H1 (cell line): Measurements from ENCODE around the gene ZNF639. TPM values are rescaled to one million over a fixed set of nuclear protein-coding genes. Genes with fewer than 3 reads are reported as not detected.
A peak's percentile ranks its signal among the peaks of the same experiment; 100 is the strongest.

Source experiments
- CTCF ChIA-PET: fragments of 300-600 bp; sonication (Branson Sonifier 250); formaldehyde crosslinking; loops from one replicate; lab custom pipeline; 2021; ENCODE audit not compliant: partially characterized antibody; lab: Charles Lee
- POLR2A ChIA-PET: fragments of 300-600 bp; sonication (Branson Sonifier 250); formaldehyde crosslinking; loops from one replicate; lab custom pipeline; 2021; ENCODE audit warnings: inconsistent platforms; ENCODE audit not compliant: partially characterized antibody; lab: Charles Lee
- DNase-seq, 2 experiments: peaks; one replicate each; pipeline versions ENCODE4 v3.0.0 to v3.0.0-alpha.2; 2010 to 2022; ENCODE audit warnings: low spot score in 2 of 2, low read depth in 1 of 2, mixed read lengths in 1 of 2
- FAIRE-seq: peaks from 2 replicates; lab custom pipeline; 2011; peaks lifted over from hg19 to GRCh38; lab: Jason Lieb, UNC
- H2AFZ ChIP-seq: 2 replicates; pipeline ENCODE4 v1.8.1; 2012; ENCODE audit warnings: low read length, inconsistent platforms
- H2AK5ac ChIP-seq: 2 replicates; pipeline ENCODE4 v1.6.1; 2013; ENCODE audit warnings: low read depth, low read length
- H2BK120ac ChIP-seq: replicated peaks from 2 replicates; pipeline ENCODE3; 2013; ENCODE audit warnings: low read depth, low read length, inconsistent platforms
- H2BK12ac ChIP-seq: 2 replicates; pipeline ENCODE4 v1.6.1; 2013; ENCODE audit warnings: low read depth, low read length
- H2BK15ac ChIP-seq: 2 replicates; pipeline ENCODE4 v1.6.1; 2013; ENCODE audit warnings: low read length
- H2BK20ac ChIP-seq: 2 replicates; pipeline ENCODE4 v1.6.1; 2013; ENCODE audit warnings: low read length
- H2BK5ac ChIP-seq: 2 replicates; pipeline ENCODE4 v1.6.1; 2013; ENCODE audit warnings: low read depth, low read length
- H3K14ac ChIP-seq: 2 replicates; pipeline ENCODE4 v1.6.1; 2013; ENCODE audit warnings: inconsistent platforms; ENCODE audit not compliant: insufficient read length
- H3K18ac ChIP-seq: 2 replicates; pipeline ENCODE4 v1.6.1; 2013; ENCODE audit warnings: low read length; ENCODE audit errors: extremely low read depth
- H3K23ac ChIP-seq: 2 replicates; pipeline ENCODE4 v1.6.1; 2013; ENCODE audit warnings: inconsistent platforms; ENCODE audit not compliant: insufficient read length
- H3K23me2 ChIP-seq: 2 replicates; pipeline ENCODE4 v1.6.1; 2013; ENCODE audit warnings: low read depth, low read length
- H3K27ac ChIP-seq: 2 replicates; pipeline ENCODE4 v1.6.1; 2011; ENCODE audit warnings: low read depth, low read length, inconsistent platforms
- H3K27me3 ChIP-seq, 4 experiments: replicated peaks in 1 of 4; 1 replicate in 1 of 4; 2 replicates in 3 of 4; pipeline versions ENCODE4 v1.6.1 to v1.8.1; 2011 to 2013; ENCODE audit warnings: low read length in 3 of 4, mild to moderate bottlenecking in 3 of 4, inconsistent platforms in 2 of 4, mixed read lengths in 2 of 4, moderate library complexity in 1 of 4; ENCODE audit not compliant: control insufficient read depth in 3 of 4, insufficient read depth in 3 of 4; ENCODE audit errors: extremely low read depth in 1 of 4
- H3K36me3 ChIP-seq, 4 experiments: 2 replicates each; pipeline versions ENCODE4 v1.6.1 to v1.8.1; 2011 to 2013; ENCODE audit warnings: mild to moderate bottlenecking in 4 of 4, low read length in 3 of 4, moderate library complexity in 2 of 4, control low read depth in 1 of 4, inconsistent platforms in 1 of 4; ENCODE audit not compliant: insufficient read depth in 4 of 4, control insufficient read depth in 2 of 4
- H3K4ac ChIP-seq: replicated peaks from 2 replicates; pipeline ENCODE3; 2013; ENCODE audit warnings: low read length, low read depth, mixed read lengths, inconsistent platforms; ENCODE audit not compliant: insufficient read length
- H3K4me1 ChIP-seq, 4 experiments: replicated peaks in 1 of 4; 1 replicate in 1 of 4; 2 replicates in 3 of 4; pipeline versions ENCODE4 v1.6.1 to v1.8.1; 2011 to 2013; ENCODE audit warnings: low read length in 3 of 4, inconsistent platforms in 2 of 4, mixed read lengths in 1 of 4; ENCODE audit not compliant: insufficient read depth in 4 of 4, control insufficient read depth in 3 of 4
- H3K4me2 ChIP-seq, 2 experiments: 2 replicates each; pipeline versions ENCODE4 v1.6.1 to v1.8.1; 2011 to 2013; ENCODE audit warnings: low read depth in 2 of 2, low read length in 2 of 2, control low read depth in 1 of 2, inconsistent platforms in 1 of 2, mild to moderate bottlenecking in 1 of 2; ENCODE audit not compliant: insufficient read depth in 1 of 2
- H3K4me3 ChIP-seq, 4 experiments: fragments of 200-600, 300-600 bp in 1 of 4; sonication (generic), shearing (Covaris generic), sonication (Bioruptor Twin) in 1 of 4; 2 replicates each; pipeline versions ENCODE4 v1.5.1 to v1.8.1; 2011 to 2016; ENCODE audit warnings: low read length in 4 of 4, low read depth in 3 of 4, control low read depth in 2 of 4, inconsistent platforms in 2 of 4, mild to moderate bottlenecking in 2 of 4, mixed read lengths in 1 of 4, moderate library complexity in 1 of 4; ENCODE audit not compliant: insufficient read depth in 2 of 4; ENCODE audit errors: extremely low read depth in 1 of 4
- H3K56ac ChIP-seq: replicated peaks from 2 replicates; pipeline ENCODE3; 2013; ENCODE audit warnings: low read depth, mild to moderate bottlenecking, mixed read lengths, low read length, inconsistent platforms; ENCODE audit not compliant: insufficient read length
- H3K79me1 ChIP-seq: 2 replicates; pipeline ENCODE4 v1.6.1; 2013; ENCODE audit warnings: low read depth, low read length, control low read depth
- H3K79me2 ChIP-seq, 2 experiments: 2 replicates each; pipeline versions ENCODE4 v1.6.1 to v1.8.1; 2012 to 2013; ENCODE audit warnings: low read length in 2 of 2, mild to moderate bottlenecking in 2 of 2, inconsistent platforms in 1 of 2; ENCODE audit not compliant: insufficient read depth in 2 of 2, control insufficient read depth in 1 of 2
- H3K9ac ChIP-seq, 4 experiments: replicated peaks in 1 of 4; 1 replicate in 1 of 4; 2 replicates in 3 of 4; pipeline versions ENCODE4 v1.6.1 to v1.8.1; 2011 to 2013; ENCODE audit warnings: low read depth in 3 of 4, low read length in 3 of 4, control low read depth in 2 of 4, mild to moderate bottlenecking in 2 of 4, moderate library complexity in 2 of 4, inconsistent platforms in 1 of 4; ENCODE audit errors: extremely low read depth in 1 of 4
- H3K9me3 ChIP-seq, 2 experiments: 2 replicates each; pipeline versions ENCODE4 v1.6.1 to v1.8.1; 2012 to 2013; ENCODE audit warnings: mild to moderate bottlenecking in 2 of 2, moderate library complexity in 2 of 2, control low read depth in 1 of 2, inconsistent platforms in 1 of 2, low read depth in 1 of 2, low read length in 1 of 2, mixed read lengths in 1 of 2; ENCODE audit not compliant: insufficient read depth in 2 of 2
- H4K20me1 ChIP-seq, 2 experiments: replicated peaks in 1 of 2; 2 replicates each; pipeline versions ENCODE3 to v1.8.1; 2011 to 2013; ENCODE audit warnings: inconsistent platforms in 2 of 2, low read length in 2 of 2, mild to moderate bottlenecking in 1 of 2; ENCODE audit not compliant: insufficient read depth in 2 of 2, control insufficient read depth in 1 of 2
- H4K5ac ChIP-seq: 2 replicates; pipeline ENCODE4 v1.6.1; 2013; ENCODE audit warnings: low read length, low read depth, mixed read lengths, inconsistent platforms; ENCODE audit not compliant: insufficient read length
- H4K8ac ChIP-seq: 2 replicates; pipeline ENCODE4 v1.8.0; 2013; ENCODE audit warnings: mild to moderate bottlenecking, moderate library complexity, low read length, inconsistent platforms; ENCODE audit not compliant: insufficient read depth; ENCODE audit errors: extremely low read depth
- H4K91ac ChIP-seq: replicated peaks from 2 replicates; pipeline ENCODE3; 2013; ENCODE audit warnings: low read length, mixed read lengths, inconsistent platforms; ENCODE audit not compliant: insufficient read length
- CHD2 ChIP-seq: IDR thresholded peaks from 2 replicates; pipeline ENCODE4 v1.6.1; 2012; ENCODE audit warnings: low read length, improper control_type of control experiment
- EZH2 ChIP-seq: fragments of 200-600 bp; sonication (generic); IDR thresholded peaks from 2 replicates; pipeline ENCODE4 v1.7.1; 2012; ENCODE audit warnings: low read depth, mild to moderate bottlenecking, moderate library complexity, low read length, inconsistent platforms; ENCODE audit not compliant: severe bottlenecking
- GTF2F1 ChIP-seq: IDR thresholded peaks from 2 replicates; pipeline ENCODE4 v1.6.1; 2012; ENCODE audit warnings: low read depth, low read length, improper control_type of control experiment, borderline replicate concordance
- HDAC2 ChIP-seq, 2 experiments: fragments of 300-600 bp in 1 of 2; sonication (generic) in 1 of 2; IDR thresholded peaks; 2 replicates each; pipeline ENCODE4 v1.6.1; 2011 to 2012; ENCODE audit warnings: low read depth in 2 of 2, low read length in 2 of 2, mild to moderate bottlenecking in 2 of 2, moderate library complexity in 2 of 2, borderline replicate concordance in 1 of 2, inconsistent platforms in 1 of 2
- JUND ChIP-seq: IDR thresholded peaks from 2 replicates; pipeline ENCODE4 v1.6.1; 2011; ENCODE audit warnings: mild to moderate bottlenecking, improper control_type of control experiment, low read length
- KDM1A ChIP-seq: fragments of 200-600, 300-600 bp; sonication (generic); IDR thresholded peaks from 2 replicates; pipeline ENCODE4 v1.7.1; 2016; ENCODE audit warnings: mild to moderate bottlenecking, low read length, borderline replicate concordance
- RNF2 ChIP-seq: fragments of 200-900, 300-1000 bp; sonication (generic); IDR thresholded peaks from 2 replicates; pipeline ENCODE4 v1.7.1; 2016; ENCODE audit warnings: borderline replicate concordance, low read depth, mild to moderate bottlenecking, antibody characterized with exemption, low read length; ENCODE audit not compliant: poor library complexity, severe bottlenecking; ENCODE audit errors: missing control alignments
- TAF7 ChIP-seq: optimal IDR thresholded peaks from 2 replicates; pipeline ENCODE3; 2011; ENCODE audit warnings: low read depth, mild to moderate bottlenecking, inconsistent platforms, low read length, moderate library complexity, borderline replicate concordance
- WGBS, 2 experiments: shearing (Covaris generic) in 1 of 2; methylation state at CpG; one replicate each; pipeline versions ENCODE4 v1.1.6 to v1.1.7; 2013 to 2015; ENCODE audit warnings: low lambda C conversion rate in 2 of 2, mixed read lengths in 2 of 2, inconsistent platforms in 1 of 2, low coverage in 1 of 2, missing lambda C conversion rate in 1 of 2; ENCODE audit not compliant: insufficient replicate concordance in 2 of 2, insufficient coverage in 1 of 2, insufficient read length in 1 of 2; ENCODE audit errors: extremely low coverage in 1 of 2, missing lambda C conversion rate in 1 of 2; 5-methylcytosine and 5-hydroxymethylcytosine counted together
- polyA plus RNA-seq, 7 experiments: library from polyadenylated mRNA; depleted of rRNA in 3 of 7; stranded (reverse) in 5 of 7; unstranded in 2 of 7; fragments of >200 nt in 5 of 7; fragments of 200-250 nt in 2 of 7; gene quantifications; 1 replicate in 5 of 7; 2 replicates in 1 of 7; 4 replicates in 1 of 7; pipeline versions ENCODE4 v1.2.1 to v1.2.3, GENCODE V29; 2011 to 2013; ENCODE audit warnings: missing spikeins in 2 of 7, mixed read lengths in 2 of 7
- total RNA-seq: library from RNA; stranded (reverse); fragmentation: NEBNext Ultra II Directional; extraction: Animal tissue kit (Norgen Biotek cat#: 25700); gene quantifications from 2 replicates; pipeline ENCODE4 v1.2.1, GENCODE V29; 2021
- TF ChIP-seq, protein P1 (sequence below): IDR thresholded peaks from 2 replicates; pipeline ENCODE4 v1.6.1; 2012; ENCODE audit warnings: low read length, inconsistent platforms

Gene ZNF639
- total and polyA plus RNA-seq, 2 of the 8 experiments (the other 6 are each of a cell fraction or from before 2014, with no cell fraction given) = 9.1 to 41.4 TPM

DNA sequence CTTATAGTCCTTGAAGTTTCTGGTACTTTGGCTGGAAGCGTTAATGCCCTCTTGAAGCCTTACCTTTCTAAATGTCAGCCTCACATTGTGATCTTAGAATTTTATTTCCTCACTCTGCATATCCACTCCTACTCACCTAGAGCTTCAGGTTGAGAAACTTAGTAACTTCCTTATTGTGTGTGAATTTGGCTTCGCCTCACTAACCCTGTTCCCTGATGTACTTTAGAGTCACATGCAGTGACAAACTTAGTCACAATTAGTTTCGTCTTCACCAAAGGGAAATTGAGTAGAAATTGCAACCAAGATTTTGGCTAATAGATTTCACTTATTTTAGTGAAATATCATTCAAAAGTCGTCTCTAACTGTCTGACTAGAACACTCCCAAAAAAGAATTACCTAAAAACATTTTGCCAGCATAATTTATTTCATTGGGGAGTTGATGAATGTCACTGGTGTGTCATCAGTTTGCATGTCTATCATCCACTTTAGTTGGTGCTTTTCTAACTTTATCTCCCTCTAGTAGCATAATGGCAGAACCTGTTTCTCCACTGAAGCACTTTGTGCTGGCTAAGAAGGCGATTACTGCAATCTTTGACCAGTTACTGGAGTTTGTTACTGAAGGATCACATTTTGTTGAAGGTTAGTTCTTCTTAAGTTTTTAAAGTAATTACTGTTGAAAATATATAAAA, 25.6 kb downstream of the ZNF639 start:
- Histone ChIP-seq H3K36me3 (peaks cover 0 to 18% (median 2%) of the 10 kb centered on the region in 4 experiments; a peak in 4 of 8 replicates), H3K4ac (no peak overlapping the region), H2BK120ac (no peak overlapping the region), H4K20me1 (peaks cover 0 to 3% of the 10 kb centered on the region in 2 experiments), H3K56ac (no peak overlapping the region), H3K18ac (no peak overlapping the region), H3K27ac (no peak overlapping the region), H2BK20ac (no peak overlapping the region), H2BK5ac (no peak overlapping the region), H2AFZ (0 out of 2 replicates have a peak overlapping the region, but pooled peaks have one; percentile 27), H4K91ac (no peak overlapping the region), H3K79me1 (no peaks in the 10 kb centered on the region; the same call in 1 of the 2 replicates), H2BK12ac (no peak overlapping the region), H4K5ac (no peak overlapping the region), H3K4me3 (peak overlapping the region; percentile 69 to 91 (median 84)), H3K79me2 (peaks cover 0 to 10% of the 10 kb centered on the region in 2 experiments; a peak in 3 of 4 replicates), H3K14ac (no peak overlapping the region), H3K23ac (no peak overlapping the region), H3K9me3 (peaks cover 0 to 3% of the 10 kb centered on the region in 2 experiments; a peak in 1 of 4 replicates), H3K4me2 (peak overlapping the region; percentile 64 to 87), H4K8ac (no peak overlapping the region), H2BK15ac (no peak overlapping the region), H3K9ac (peak overlapping the region; percentile 64 to 69 (median 65); a peak in 6 of 7 replicates), H3K23me2 (peaks cover 6% of the 10 kb centered on the region), H3K27me3 (no peaks in the 10 kb centered on the region), H2AK5ac (no peak overlapping the region), H3K4me1 (peaks cover 0 to 5% (median 1%) of the 10 kb centered on the region in 4 experiments; a peak in 1 of 7 replicates)
- DNase-seq = no peak
- 58% methylated on average over 5 of the region's 5 CpGs; no CpG with 5 or more reads in 1 of the 2 experiments for WGBS, 2 experiments
- ChIA-PET CTCF (no interaction called here), POLR2A (interaction anchor here (0.9 to 1.9 kb wide), 3 partner anchors 25 to 445 kb away, joined by 3 to 9 read pairs (median 4); partner anchors contain the start of genes MRPL47, NDUFB5 and ZNF639)
- no peak for FAIRE-seq
- TF ChIP-seq JUND (no peak), EZH2 (no peak), CHD2 (no peak), RNF2 (no peak), GTF2F1 (no peak), HDAC2 (IDR thresholded peaks at IDR 0.05; ENCODE audit: borderline replicate concordance in 1 of 2, low read depth in 2 of 2, low read length in 2 of 2) (no peak), TAF7 (no peak), KDM1A (no peak)
- TF ChIP-seq, protein P1, sequence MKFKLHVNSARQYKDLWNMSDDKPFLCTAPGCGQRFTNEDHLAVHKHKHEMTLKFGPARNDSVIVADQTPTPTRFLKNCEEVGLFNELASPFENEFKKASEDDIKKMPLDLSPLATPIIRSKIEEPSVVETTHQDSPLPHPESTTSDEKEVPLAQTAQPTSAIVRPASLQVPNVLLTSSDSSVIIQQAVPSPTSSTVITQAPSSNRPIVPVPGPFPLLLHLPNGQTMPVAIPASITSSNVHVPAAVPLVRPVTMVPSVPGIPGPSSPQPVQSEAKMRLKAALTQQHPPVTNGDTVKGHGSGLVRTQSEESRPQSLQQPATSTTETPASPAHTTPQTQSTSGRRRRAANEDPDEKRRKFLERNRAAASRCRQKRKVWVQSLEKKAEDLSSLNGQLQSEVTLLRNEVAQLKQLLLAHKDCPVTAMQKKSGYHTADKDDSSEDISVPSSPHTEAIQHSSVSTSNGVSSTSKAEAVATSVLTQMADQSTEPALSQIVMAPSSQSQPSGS = no peak
